ENCODE data around the gene KAZN. TPM values are rescaled to one million over a fixed set of nuclear protein-coding genes. Genes with fewer than 3 reads are reported as not detected.

KAZN gene
- total RNA-seq, 1 experiment from 2014 or later = 2.4 TPM

- Mint-ChIP-seq H3K4me3 (ENCODE audit: unreplicated experiment) (no peak overlapping the region), H3K27me3 (ENCODE audit: insufficient read depth, unreplicated experiment) (peaks cover 12% of the 10 kb centered on the region), H3K27ac (ENCODE audit: unreplicated experiment) (no peak overlapping the region), H3K36me3 (ENCODE audit: insufficient read depth, unreplicated experiment) (no peaks in the 10 kb centered on the region), H3K4me1 (ENCODE audit: low read depth, unreplicated experiment) (no peaks in the 10 kb centered on the region), H3K9me3 (ENCODE audit: unreplicated experiment) (no peaks in the 10 kb centered on the region)
- H3K9me3 ChIP-seq = no peaks in the 10 kb centered on the region
- H3K36me3 ChIP-seq (ENCODE audit: control insufficient read depth, insufficient read depth, low read length) = no peaks in the 10 kb centered on the region
- H3K27me3 ChIP-seq (replicated peaks; ENCODE audit: control insufficient read depth, insufficient read depth, low read length) = no peaks in the 10 kb centered on the region
- CTCF ChIA-PET = no interaction called here
- no peak for DNase-seq
- H3K4me3 ChIP-seq (ENCODE audit: low read depth, low read length) = no peak overlapping the region
- TF ChIP-seq, protein P1, sequence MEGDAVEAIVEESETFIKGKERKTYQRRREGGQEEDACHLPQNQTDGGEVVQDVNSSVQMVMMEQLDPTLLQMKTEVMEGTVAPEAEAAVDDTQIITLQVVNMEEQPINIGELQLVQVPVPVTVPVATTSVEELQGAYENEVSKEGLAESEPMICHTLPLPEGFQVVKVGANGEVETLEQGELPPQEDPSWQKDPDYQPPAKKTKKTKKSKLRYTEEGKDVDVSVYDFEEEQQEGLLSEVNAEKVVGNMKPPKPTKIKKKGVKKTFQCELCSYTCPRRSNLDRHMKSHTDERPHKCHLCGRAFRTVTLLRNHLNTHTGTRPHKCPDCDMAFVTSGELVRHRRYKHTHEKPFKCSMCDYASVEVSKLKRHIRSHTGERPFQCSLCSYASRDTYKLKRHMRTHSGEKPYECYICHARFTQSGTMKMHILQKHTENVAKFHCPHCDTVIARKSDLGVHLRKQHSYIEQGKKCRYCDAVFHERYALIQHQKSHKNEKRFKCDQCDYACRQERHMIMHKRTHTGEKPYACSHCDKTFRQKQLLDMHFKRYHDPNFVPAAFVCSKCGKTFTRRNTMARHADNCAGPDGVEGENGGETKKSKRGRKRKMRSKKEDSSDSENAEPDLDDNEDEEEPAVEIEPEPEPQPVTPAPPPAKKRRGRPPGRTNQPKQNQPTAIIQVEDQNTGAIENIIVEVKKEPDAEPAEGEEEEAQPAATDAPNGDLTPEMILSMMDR (IDR thresholded peaks at IDR 0.05; ENCODE audit: insufficient read depth in 1 of 2, low read depth in 1 of 2, low read length in 1 of 2, severe bottlenecking in 1 of 2, unreplicated experiment in 1 of 2) = no peak
- no TSS peak for BruUV-seq (replicated peaks)
- intact Hi-C loops (cut with micrococcal nuclease; ENCODE audit: unreplicated experiment) = no loop called here
- no peaks in the 10 kb centered on the region for H3K4me1 ChIP-seq
- POLR2A ChIA-PET = no interaction called here
These were observed 91.6 kb downstream of the KAZN start for GRCh38 chr1:14689996-14690615.

DNA sequence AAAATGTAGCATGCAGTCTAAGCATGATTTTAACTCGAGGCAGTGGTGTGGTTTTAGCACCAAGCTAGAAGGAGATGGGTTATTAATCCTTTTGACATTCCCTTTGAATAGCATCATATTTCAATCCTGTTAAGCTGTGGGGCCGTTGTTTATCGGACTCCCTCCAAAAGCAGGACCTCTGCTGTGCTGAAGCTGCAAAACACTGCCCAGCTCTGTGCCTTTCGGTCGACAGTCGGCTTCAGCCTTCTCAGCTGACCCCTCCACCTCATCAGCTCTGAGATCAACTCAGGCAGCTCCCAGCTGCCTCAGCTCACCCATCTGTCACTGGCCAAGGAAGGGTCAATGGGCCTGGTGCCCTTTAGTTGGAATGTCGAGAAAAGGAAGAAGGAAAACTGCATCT lies 95.5 kb downstream of the KAZN start:
- Mint-ChIP-seq H3K9me3 (ENCODE audit: unreplicated experiment) (no peaks in the 10 kb centered on the region), H3K36me3 (ENCODE audit: insufficient read depth, unreplicated experiment) (no peaks in the 10 kb centered on the region), H3K27me3 (ENCODE audit: insufficient read depth, unreplicated experiment) (peaks cover 9% of the 10 kb centered on the region), H3K27ac (ENCODE audit: unreplicated experiment) (no peak overlapping the region), H3K4me1 (ENCODE audit: low read depth, unreplicated experiment) (no peaks in the 10 kb centered on the region), H3K4me3 (ENCODE audit: unreplicated experiment) (no peak overlapping the region)
- DNase-seq = no peak
- TF ChIP-seq, protein P1 (IDR thresholded peaks at IDR 0.05; ENCODE audit: insufficient read depth in 1 of 2, low read depth in 1 of 2, low read length in 1 of 2, severe bottlenecking in 1 of 2, unreplicated experiment in 1 of 2) = no peak
- no peaks in the 10 kb centered on the region for H3K36me3 ChIP-seq (ENCODE audit: control insufficient read depth, insufficient read depth, low read length)
- intact Hi-C loops (cut with micrococcal nuclease; ENCODE audit: unreplicated experiment) = no loop called here
- ChIA-PET CTCF (no interaction called here), POLR2A (no interaction called here)
- no peaks in the 10 kb centered on the region for H3K9me3 ChIP-seq
- no peak overlapping the region for H3K4me3 ChIP-seq (ENCODE audit: low read depth, low read length)
- no TSS peak for BruUV-seq (replicated peaks)
- no peaks in the 10 kb centered on the region for H3K4me1 ChIP-seq
- no peaks in the 10 kb centered on the region for H3K27me3 ChIP-seq (replicated peaks; ENCODE audit: control insufficient read depth, insufficient read depth, low read length)

- ChIA-PET CTCF (no interaction called here), POLR2A (no interaction called here)
- H3K4me1 ChIP-seq = no peaks in the 10 kb centered on the region
- no peaks in the 10 kb centered on the region for H3K27me3 ChIP-seq (replicated peaks; ENCODE audit: control insufficient read depth, insufficient read depth, low read length)
- no peak overlapping the region for H3K4me3 ChIP-seq (ENCODE audit: low read depth, low read length)
- no peaks in the 10 kb centered on the region for H3K36me3 ChIP-seq (ENCODE audit: control insufficient read depth, insufficient read depth, low read length)
- no peak overlapping the region for H3K4me3 Mint-ChIP-seq (ENCODE audit: unreplicated experiment)
- no peak for DNase-seq
- peaks cover 9% of the 10 kb centered on the region for H3K27me3 Mint-ChIP-seq (ENCODE audit: insufficient read depth, unreplicated experiment)
- no peak overlapping the region for H3K27ac Mint-ChIP-seq (ENCODE audit: unreplicated experiment)
- TF ChIP-seq, protein P1 (IDR thresholded peaks at IDR 0.05; ENCODE audit: insufficient read depth in 1 of 2, low read depth in 1 of 2, low read length in 1 of 2, severe bottlenecking in 1 of 2, unreplicated experiment in 1 of 2) = no peak
- H3K9me3 Mint-ChIP-seq (ENCODE audit: unreplicated experiment) = peaks cover 3% of the 10 kb centered on the region
- no peaks in the 10 kb centered on the region for H3K36me3 Mint-ChIP-seq (ENCODE audit: insufficient read depth, unreplicated experiment)
- intact Hi-C loops (cut with micrococcal nuclease; ENCODE audit: unreplicated experiment) = no loop called here
- no TSS peak for BruUV-seq (replicated peaks)
- no peaks in the 10 kb centered on the region for H3K4me1 Mint-ChIP-seq (ENCODE audit: low read depth, unreplicated experiment)
- no peaks in the 10 kb centered on the region for H3K9me3 ChIP-seq
These were observed 96.1 kb downstream of the KAZN start for GRCh38 chr1:14694589-14694988.

Measured in Caco-2 (cell line).